H9 (cell line): Measurements from ENCODE around the gene TNFRSF21. TPM values are rescaled to one million over a fixed set of nuclear protein-coding genes. Genes with fewer than 3 reads are reported as not detected.

ENCODE experiments used
- DNase-seq: peaks from one replicate; pipeline ENCODE4 v3.0.0-alpha.2; 2017
- H2AFZ ChIP-seq: one replicate; pipeline ENCODE4 v1.6.1; 2013; ENCODE audit warnings: mild to moderate bottlenecking, low read length, control low read depth, moderate library complexity
- H2AK5ac ChIP-seq: 2 replicates; pipeline ENCODE4 v1.6.1; 2013; ENCODE audit warnings: low read length, control low read depth, mixed read lengths; ENCODE audit not compliant: insufficient read length
- H2BK120ac ChIP-seq: one replicate; pipeline ENCODE4 v1.6.1; 2013; ENCODE audit warnings: low read depth, mild to moderate bottlenecking, low read length, control low read depth, inconsistent platforms; ENCODE audit not compliant: poor library complexity, severe bottlenecking
- H2BK12ac ChIP-seq: 2 replicates; pipeline ENCODE4 v1.6.1; 2013; ENCODE audit warnings: low read length, control low read depth, mixed read lengths, low read depth; ENCODE audit not compliant: insufficient read length
- H2BK15ac ChIP-seq: 2 replicates; pipeline ENCODE4 v1.6.1; 2013; ENCODE audit warnings: low read depth, low read length, control low read depth
- H2BK20ac ChIP-seq: one replicate; pipeline ENCODE4 v1.6.1; 2013; ENCODE audit warnings: low read depth, mild to moderate bottlenecking, low read length, control low read depth, inconsistent platforms; ENCODE audit not compliant: poor library complexity, severe bottlenecking
- H2BK5ac ChIP-seq: 2 replicates; pipeline ENCODE4 v1.6.1; 2013; ENCODE audit warnings: low read length, control low read depth, mixed read lengths; ENCODE audit not compliant: insufficient read length
- H3K14ac ChIP-seq: 2 replicates; pipeline ENCODE4 v1.6.1; 2013; ENCODE audit warnings: low read length, control low read depth; ENCODE audit not compliant: insufficient read depth
- H3K18ac ChIP-seq: 2 replicates; pipeline ENCODE4 v1.6.1; 2013; ENCODE audit warnings: low read depth, mild to moderate bottlenecking, mixed read lengths, low read length, control low read depth; ENCODE audit not compliant: insufficient read length
- H3K23ac ChIP-seq: 2 replicates; pipeline ENCODE4 v1.6.1; 2013; ENCODE audit warnings: low read length, control low read depth, mixed read lengths, low read depth; ENCODE audit not compliant: insufficient read length
- H3K23me2 ChIP-seq: 2 replicates; pipeline ENCODE4 v1.6.1; 2013; ENCODE audit warnings: low read depth, mild to moderate bottlenecking, mixed read lengths, low read length, control low read depth; ENCODE audit not compliant: insufficient read length, poor library complexity, severe bottlenecking
- H3K27ac ChIP-seq: 2 replicates; pipeline ENCODE4 v1.5.1; 2013; ENCODE audit warnings: low read length, control low read depth, mixed read lengths, low read depth; ENCODE audit not compliant: insufficient read length
- H3K27me3 ChIP-seq: 2 replicates; pipeline ENCODE4 v1.6.1; 2013; ENCODE audit warnings: low read length, control low read depth, inconsistent platforms; ENCODE audit not compliant: insufficient read depth
- H3K4ac ChIP-seq: 2 replicates; pipeline ENCODE4 v1.6.1; 2013; ENCODE audit warnings: low read depth, mild to moderate bottlenecking, control low read depth, inconsistent platforms, low read length, moderate library complexity
- H3K4me1 ChIP-seq: 2 replicates; pipeline ENCODE4 v1.6.1; 2013; ENCODE audit warnings: low read length, control low read depth, inconsistent platforms; ENCODE audit not compliant: insufficient read depth
- H3K4me2 ChIP-seq: 2 replicates; pipeline ENCODE4 v1.6.1; 2013; ENCODE audit warnings: low read length, control low read depth, mixed read lengths; ENCODE audit not compliant: insufficient read length, insufficient read depth
- H3K56ac ChIP-seq: 2 replicates; pipeline ENCODE4 v1.6.1; 2013; ENCODE audit warnings: low read depth, mild to moderate bottlenecking, mixed read lengths, low read length, control low read depth; ENCODE audit not compliant: insufficient read length
- H3K79me1 ChIP-seq: 2 replicates; pipeline ENCODE4 v1.6.1; 2013; ENCODE audit warnings: low read depth, mild to moderate bottlenecking, moderate library complexity, low read length, control low read depth, inconsistent platforms; ENCODE audit not compliant: insufficient read depth, poor library complexity, severe bottlenecking
- H3K79me2 ChIP-seq: 2 replicates; pipeline ENCODE4 v1.6.1; 2013; ENCODE audit warnings: low read length, control low read depth, inconsistent platforms; ENCODE audit not compliant: insufficient read depth
- H3K9ac ChIP-seq: 2 replicates; pipeline ENCODE4 v1.6.1; 2013; ENCODE audit warnings: low read length, control low read depth, mixed read lengths; ENCODE audit not compliant: insufficient read length; ENCODE audit errors: extremely low read depth
- H3K9me3 ChIP-seq: one replicate; pipeline ENCODE4 v1.6.1; 2013; ENCODE audit warnings: low read depth, low read length, inconsistent platforms; ENCODE audit not compliant: control insufficient read depth
- H3T11ph ChIP-seq: one replicate; pipeline ENCODE4 v1.6.1; 2013; ENCODE audit warnings: mild to moderate bottlenecking, low read length, control low read depth, inconsistent platforms
- H4K20me1 ChIP-seq: one replicate; pipeline ENCODE4 v1.6.1; 2013; ENCODE audit not compliant: control insufficient read depth, insufficient read length, insufficient read depth
- H4K5ac ChIP-seq: 2 replicates; pipeline ENCODE4 v1.6.1; 2013; ENCODE audit warnings: low read depth, mild to moderate bottlenecking, mixed read lengths, low read length, control low read depth; ENCODE audit not compliant: insufficient read length
- H4K8ac ChIP-seq: replicated peaks from 2 replicates; pipeline ENCODE4 v1.6.1; 2013; ENCODE audit warnings: low read length, control low read depth, mixed read lengths, low read depth; ENCODE audit not compliant: insufficient read length
- H4K91ac ChIP-seq: 2 replicates; pipeline ENCODE4 v1.6.1; 2013; ENCODE audit warnings: low read depth, mild to moderate bottlenecking, moderate library complexity, mixed read lengths, low read length, control low read depth; ENCODE audit not compliant: insufficient read length
- H3K27ac Mint-ChIP-seq, 3 experiments: 2 replicates in 2 of 3; 3 replicates in 1 of 3; pipeline ENCODE4 v1.8.0; 2020 to 2021; ENCODE audit warnings: mixed read lengths in 3 of 3, mild to moderate bottlenecking in 1 of 3, moderate library complexity in 1 of 3
- H3K27me3 Mint-ChIP-seq: 2 replicates; pipeline ENCODE4 v1.8.0; 2021; ENCODE audit warnings: low read depth, mild to moderate bottlenecking, moderate library complexity, mixed read lengths
- H3K36me3 Mint-ChIP-seq, 3 experiments: 2 replicates in 2 of 3; 3 replicates in 1 of 3; pipeline ENCODE4 v1.8.0; 2020 to 2021; ENCODE audit warnings: low read depth in 3 of 3, mixed read lengths in 3 of 3; ENCODE audit not compliant: insufficient read depth in 1 of 3
- H3K4me1 Mint-ChIP-seq, 2 experiments: 2 replicates each; pipeline ENCODE4 v1.8.0; 2020; ENCODE audit warnings: mixed read lengths in 2 of 2
- H3K4me3 Mint-ChIP-seq, 2 experiments: 2 replicates in 1 of 2; 3 replicates in 1 of 2; pipeline ENCODE4 v1.8.0; 2020 to 2021; ENCODE audit warnings: mild to moderate bottlenecking in 2 of 2, mixed read lengths in 2 of 2, moderate library complexity in 1 of 2
- H3K9me3 Mint-ChIP-seq, 2 experiments: 2 replicates in 1 of 2; 3 replicates in 1 of 2; pipeline ENCODE4 v1.8.0; 2020; ENCODE audit warnings: mild to moderate bottlenecking in 2 of 2, mixed read lengths in 2 of 2, moderate library complexity in 1 of 2
- CTCF ChIP-seq: fragments of 200-600 bp; sonication (generic); conservative IDR thresholded peaks from 3 replicates; pipeline ENCODE4 v1.8.0; 2021; ENCODE audit warnings: antibody characterized with exemption, mild to moderate bottlenecking
- WGBS: extraction: QIAGEN DNeasy Blood & Tissue Kit; methylation state at CpG from one replicate; pipeline ENCODE4 v1.1.7; 2013; ENCODE audit warnings: missing lambda C conversion rate, low lambda C conversion rate, mixed read lengths; ENCODE audit not compliant: insufficient read length; ENCODE audit errors: extremely low coverage; 5-methylcytosine and 5-hydroxymethylcytosine counted together
- total RNA-seq: library from RNA; stranded (reverse); gene quantifications from 2 replicates; pipeline ENCODE4 v1.2.1, GENCODE V29; 2021

TNFRSF21 gene
- total RNA-seq, 1 experiment from 2014 or later, result 39.1 TPM

GRCh38 chr6:47323887-47324286 lies 14.2 kb upstream of the TNFRSF21 start:
- no CpG with 5 or more reads among the region's 1 CpG for WGBS
- H3K4ac ChIP-seq, result no peak overlapping the region
- H3K9ac ChIP-seq, result no peak overlapping the region
- no peak overlapping the region for H2BK120ac ChIP-seq
- H3K27me3 ChIP-seq, result no peaks in the 10 kb centered on the region
- H3K4me1 Mint-ChIP-seq, result peaks cover 7 to 9% of the 10 kb centered on the region in 2 experiments; a peak in 3 of 4 replicates
- DNase-seq, result no peak
- H3K27ac Mint-ChIP-seq, result no peak overlapping the region
- H3K23ac ChIP-seq, result no peak overlapping the region
- no peak overlapping the region for H4K91ac ChIP-seq
- no peak for TF ChIP-seq CTCF
- no peak overlapping the region for H3K27ac ChIP-seq
- H2AK5ac ChIP-seq, result no peak overlapping the region
- no peak overlapping the region for H4K8ac ChIP-seq
- no peaks in the 10 kb centered on the region for H3K79me1 ChIP-seq
- no peaks in the 10 kb centered on the region; the same call in 1 of the 2 replicates for H3K27me3 Mint-ChIP-seq
- no peaks in the 10 kb centered on the region for H3K9me3 ChIP-seq
- H2BK5ac ChIP-seq, result no peak overlapping the region
- H3K18ac ChIP-seq, result no peak overlapping the region
- no peak overlapping the region for H3K56ac ChIP-seq
- H3K9me3 Mint-ChIP-seq, result peaks cover 12% of the 10 kb centered on the region in 2 experiments
- H4K5ac ChIP-seq, result no peak overlapping the region
- no peaks in the 10 kb centered on the region for H3K79me2 ChIP-seq
- H3K36me3 Mint-ChIP-seq, result peaks cover 2 to 6% (median 2%) of the 10 kb centered on the region in 3 experiments; a peak in 5 of 7 replicates
- H3K4me3 Mint-ChIP-seq, result no peak overlapping the region
- no peaks in the 10 kb centered on the region for H4K20me1 ChIP-seq
- no peaks in the 10 kb centered on the region for H3K23me2 ChIP-seq
- no peak overlapping the region for H2BK20ac ChIP-seq
- H2AFZ ChIP-seq, result no peak overlapping the region
- no peak overlapping the region for H2BK12ac ChIP-seq
- H3T11ph ChIP-seq, result no peak overlapping the region
- no peak overlapping the region for H2BK15ac ChIP-seq
- no peaks in the 10 kb centered on the region for H3K4me1 ChIP-seq
- H3K14ac ChIP-seq, result no peak overlapping the region
- H3K4me2 ChIP-seq, result no peak overlapping the region
